Uterine smooth muscle cell (primary cell): ENCODE results near the gene MBD4. TPM values are rescaled to one million over a fixed set of nuclear protein-coding genes. Genes with fewer than 3 reads are reported as not detected.

Experiments used
- total RNA-seq: library from RNA; depleted of rRNA; stranded (reverse); fragments of >200 nt; gene quantifications from 2 replicates; pipeline ENCODE4 v1.2.3, GENCODE V29; 2014

Gene MBD4
- total RNA-seq, result 21.2 and 22.1 TPM in 2 replicates

DNA sequence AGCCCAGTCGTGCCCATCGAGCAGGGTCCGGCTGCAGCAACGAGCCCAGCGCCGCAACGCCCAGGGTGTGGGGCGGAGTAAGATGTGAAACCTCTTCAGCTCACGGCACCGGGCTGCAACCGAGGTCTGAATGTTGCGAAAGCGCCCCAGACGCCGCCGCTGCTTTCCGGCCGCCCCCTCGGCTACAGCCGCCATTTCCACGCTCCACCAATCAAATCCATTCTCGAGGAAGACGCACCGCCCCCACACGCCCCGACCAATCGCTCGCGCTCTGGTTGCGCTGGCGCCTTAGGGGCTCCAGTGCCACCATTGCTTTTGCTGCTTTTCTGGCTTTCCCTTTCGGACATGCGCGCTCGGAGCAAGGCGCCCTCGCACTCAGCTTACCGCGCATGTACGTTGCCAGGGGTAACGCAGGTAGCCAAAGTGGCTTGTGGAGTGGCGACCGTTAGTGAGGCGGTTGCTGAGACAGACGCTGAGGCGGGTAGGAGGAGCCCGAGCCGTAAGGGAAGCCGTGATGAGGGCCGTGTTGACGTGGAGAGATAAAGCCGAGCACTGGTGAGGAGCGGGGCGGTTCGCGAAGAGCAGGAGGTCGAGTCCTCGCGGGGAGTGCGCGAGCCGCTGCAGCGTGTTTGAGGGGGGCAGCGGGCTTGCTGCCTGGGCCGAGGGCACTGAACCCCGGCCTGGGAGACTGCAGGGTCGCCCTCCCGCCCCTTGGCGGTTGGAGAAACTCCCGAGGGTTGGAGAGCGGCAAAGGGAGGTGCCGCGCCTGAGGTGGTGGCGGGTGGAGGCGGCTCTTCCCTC, at the start of gene MBD4, which contains the start of gene IFT122:
TSS of gene MBD4 (minus strand) at position 132 of the 801 bp plus-strand sequence. CDS start at position 17, 115 bp downstream.
TSS of gene IFT122 (plus strand) at position 408 of the 801 bp plus-strand sequence. CDS start at position 515, 107 bp downstream.

DNA sequence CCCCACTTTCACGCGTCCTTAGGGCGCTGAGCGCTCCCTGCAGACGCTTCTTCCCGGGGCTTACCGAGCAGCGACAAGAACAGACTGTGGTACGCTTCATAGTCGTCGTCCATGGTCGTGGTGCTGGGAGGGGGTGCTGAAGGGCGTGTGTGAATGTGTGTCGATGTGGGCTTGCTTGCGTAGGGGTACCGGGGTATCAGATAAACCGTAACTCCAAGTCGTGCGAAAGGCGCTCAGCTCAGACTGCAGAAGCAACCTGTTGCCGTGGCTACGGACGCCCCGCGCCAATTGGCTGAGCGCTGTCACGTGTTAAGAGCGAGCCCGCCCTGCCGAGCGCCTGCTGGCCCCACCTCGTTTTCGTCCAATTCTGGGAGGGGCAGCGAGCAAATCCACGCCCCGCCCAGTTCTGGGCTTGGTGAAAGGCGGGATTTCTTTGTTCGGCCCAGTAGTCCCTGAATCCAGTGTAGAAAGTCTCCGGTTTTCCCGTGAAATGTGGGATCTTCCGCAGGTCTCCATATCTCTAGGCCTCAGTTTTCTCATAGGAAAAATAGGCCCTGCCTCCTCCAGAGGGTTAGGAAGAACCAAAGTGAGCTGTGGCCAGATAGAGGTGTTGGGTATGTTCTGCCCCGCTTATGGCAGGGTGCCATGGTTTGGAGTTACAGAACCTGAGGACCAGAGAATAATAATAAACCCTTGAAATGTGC, 11.2 kb downstream of the MBD4 start, which contains the start of gene EFCAB12:
TSS of gene EFCAB12 (minus strand) at position 261 of the 704 bp plus-strand sequence. CDS start at position 113, 148 bp downstream.

Other genes starting within 250 kb of the MBD4 start
- 352 and 362 TPM in 2 replicates for gene COPG1, start 190.3 kb downstream of the MBD4 start, total RNA-seq
- gene HMCES, start 161.1 kb downstream of the MBD4 start, total RNA-seq, result 20.6 and 33.1 TPM in 2 replicates
- under 0.01 TPM in 1 of 2 replicates, not detected in the other for gene EFCAB12, start 11.3 kb downstream of the MBD4 start, total RNA-seq
- gene IFT122, start 276 bp upstream of the MBD4 start, total RNA-seq, result 26.0 and 34.0 TPM in 2 replicates
- gene RHO, start 88.7 kb upstream of the MBD4 start, total RNA-seq, result not detected in 2 replicates
- not detected in 2 replicates for gene H1-8, start 103.2 kb upstream of the MBD4 start, total RNA-seq
- 56.2 and 66.1 TPM in 2 replicates for gene PLXND1, start 166.7 kb upstream of the MBD4 start, total RNA-seq